Gastrocnemius medialis (tissue), 4 donors: ENCODE results near the gene CCDC12. TPM values are rescaled to one million over a fixed set of nuclear protein-coding genes. Genes with fewer than 3 reads are reported as not detected.

Experiments
- ATAC-seq, 2 donors: fragments of 150-250 bp; one replicate each; pipeline ENCODE4 v1.9.1; 2016
- DNase-seq, 2 donors: peaks; one replicate each; pipeline ENCODE4 v3.0.0-alpha.2; 2019
- H3K27ac ChIP-seq, 4 donors: fragments of 200-600 bp; sonication (generic); 1 replicate in 1 of 4; 2 replicates in 3 of 4; pipeline ENCODE4 v1.5.1; 2016 to 2018; ENCODE audit warnings: mild to moderate bottlenecking in 2 of 4, moderate library complexity in 1 of 4
- H3K27me3 ChIP-seq, 3 donors: fragments of 200-600 bp; sonication (generic) in 2 of 3; 1 replicate in 1 of 3; 2 replicates in 2 of 3; pipeline versions ENCODE4 v1.5.1 to v1.6.0; 2016 to 2019; ENCODE audit warnings: mild to moderate bottlenecking in 1 of 3, moderate library complexity in 1 of 3
- H3K36me3 ChIP-seq, 2 donors: fragments of 200-600 bp; sonication (generic) in 1 of 2; one replicate each; pipeline ENCODE4 v1.5.1; 2017 to 2018
- H3K4me1 ChIP-seq, 2 donors: fragments of 200-600 bp; sonication (generic) in 1 of 2; one replicate each; pipeline ENCODE4 v1.5.1; 2016 to 2017; ENCODE audit warnings: mild to moderate bottlenecking in 2 of 2
- H3K4me3 ChIP-seq, 4 donors: fragments of 200-600 bp; sonication (generic) in 3 of 4; 1 replicate in 1 of 4; 2 replicates in 3 of 4; pipeline ENCODE4 v1.5.1; 2016 to 2019; ENCODE audit warnings: mild to moderate bottlenecking in 2 of 4
- H3K9me3 ChIP-seq, 3 donors: fragments of 200-600 bp; sonication (generic) in 2 of 3; 1 replicate in 1 of 3; 2 replicates in 2 of 3; pipeline ENCODE4 v1.5.1; 2016 to 2019
- POLR2A ChIP-seq, 2 donors: fragments of 450-650 bp; IDR thresholded peaks; one replicate each; pipeline ENCODE4 v1.6.1; 2017; ENCODE audit warnings: antibody characterized with exemption in 2 of 2, mild to moderate bottlenecking in 2 of 2, moderate library complexity in 2 of 2
- in situ Hi-C, 4 donors: fragments of 200-750 bp; cut with MboI; loops; one replicate each; pipeline versions ENCODE4 v1.15.0 to v1.8.0; 2017; ENCODE audit warnings: low sequenced_read_pairs in 4 of 4
- intact Hi-C: fragments of 100-400 bp; cut with DNase I; formaldehyde crosslinking; loops from one replicate; pipeline ENCODE4 v1.15.1; 2023; ENCODE audit warnings: low total_unique reads
- total RNA-seq, 4 donors: library from RNA; depleted of rRNA; stranded (reverse); fragments of >200 nt; gene quantifications; one replicate each; pipeline versions ENCODE4 v1.1.0 to v1.2.3, GENCODE V29; 2016
- TF ChIP-seq, protein P1 (sequence below), 5 experiments: fragments of 450-650 bp in 3 of 5; fragments of 200-600 bp in 2 of 5; sonication (generic) in 2 of 5; IDR thresholded peaks in 4 of 5; conservative IDR thresholded peaks in 1 of 5; 1 replicate in 4 of 5; 2 replicates in 1 of 5; pipeline ENCODE4 v1.5.1; 2016 to 2019; ENCODE audit warnings: antibody characterized with exemption in 5 of 5, mild to moderate bottlenecking in 3 of 5, moderate library complexity in 3 of 5

CCDC12 gene
- total RNA-seq, 4 donors from 2014 or later, result 24.6 to 32.0 (median 29.0) TPM

DNA sequence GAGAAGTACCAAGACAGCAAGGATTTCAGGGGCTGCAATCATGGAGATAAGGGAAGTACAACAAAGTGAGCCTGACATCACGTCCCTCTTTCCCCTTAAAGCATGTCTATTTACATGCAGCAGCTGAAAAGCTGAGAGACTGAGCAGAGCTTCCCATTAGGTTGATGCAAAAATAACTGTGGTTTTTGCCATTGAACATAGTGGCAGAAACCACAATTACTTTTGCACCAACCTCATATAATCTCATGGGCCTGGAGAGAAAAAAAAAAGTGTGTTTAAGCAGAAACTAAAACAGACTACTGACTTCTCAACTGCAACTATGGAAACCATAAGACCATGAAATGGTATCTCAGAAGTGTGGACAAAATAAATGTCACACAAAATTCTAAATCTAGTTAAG is 48.3 kb downstream of the CCDC12 start:
- DNase-seq, result no peak
- peak overlapping the region; percentile 77 to 96 (median 92) for H3K27ac ChIP-seq
- in situ Hi-C loops, result no loop called here
- intact Hi-C loops, result loop anchor here (10.0 kb wide), 1 partner anchor 397 kb away; no protein-coding TSS in a partner anchor
- peaks cover 80 to 85% of the 10 kb centered on the region in 2 donors for H3K4me1 ChIP-seq
- H3K36me3 ChIP-seq, result peaks cover 0 to 22% of the 10 kb centered on the region in 2 donors
- H3K27me3 ChIP-seq, result no peaks in the 10 kb centered on the region
- H3K9me3 ChIP-seq, result no peaks in the 10 kb centered on the region
- no peak for ATAC-seq
- no peak for TF ChIP-seq POLR2A (IDR thresholded peaks at IDR 0.05)
- TF ChIP-seq, protein P1, sequence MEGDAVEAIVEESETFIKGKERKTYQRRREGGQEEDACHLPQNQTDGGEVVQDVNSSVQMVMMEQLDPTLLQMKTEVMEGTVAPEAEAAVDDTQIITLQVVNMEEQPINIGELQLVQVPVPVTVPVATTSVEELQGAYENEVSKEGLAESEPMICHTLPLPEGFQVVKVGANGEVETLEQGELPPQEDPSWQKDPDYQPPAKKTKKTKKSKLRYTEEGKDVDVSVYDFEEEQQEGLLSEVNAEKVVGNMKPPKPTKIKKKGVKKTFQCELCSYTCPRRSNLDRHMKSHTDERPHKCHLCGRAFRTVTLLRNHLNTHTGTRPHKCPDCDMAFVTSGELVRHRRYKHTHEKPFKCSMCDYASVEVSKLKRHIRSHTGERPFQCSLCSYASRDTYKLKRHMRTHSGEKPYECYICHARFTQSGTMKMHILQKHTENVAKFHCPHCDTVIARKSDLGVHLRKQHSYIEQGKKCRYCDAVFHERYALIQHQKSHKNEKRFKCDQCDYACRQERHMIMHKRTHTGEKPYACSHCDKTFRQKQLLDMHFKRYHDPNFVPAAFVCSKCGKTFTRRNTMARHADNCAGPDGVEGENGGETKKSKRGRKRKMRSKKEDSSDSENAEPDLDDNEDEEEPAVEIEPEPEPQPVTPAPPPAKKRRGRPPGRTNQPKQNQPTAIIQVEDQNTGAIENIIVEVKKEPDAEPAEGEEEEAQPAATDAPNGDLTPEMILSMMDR (IDR thresholded peaks at IDR 0.05 in 4 of 5, conservative IDR thresholded peaks at IDR 0.05 in 1 of 5), result no peak
- H3K4me3 ChIP-seq, result no peak overlapping the region

DNA sequence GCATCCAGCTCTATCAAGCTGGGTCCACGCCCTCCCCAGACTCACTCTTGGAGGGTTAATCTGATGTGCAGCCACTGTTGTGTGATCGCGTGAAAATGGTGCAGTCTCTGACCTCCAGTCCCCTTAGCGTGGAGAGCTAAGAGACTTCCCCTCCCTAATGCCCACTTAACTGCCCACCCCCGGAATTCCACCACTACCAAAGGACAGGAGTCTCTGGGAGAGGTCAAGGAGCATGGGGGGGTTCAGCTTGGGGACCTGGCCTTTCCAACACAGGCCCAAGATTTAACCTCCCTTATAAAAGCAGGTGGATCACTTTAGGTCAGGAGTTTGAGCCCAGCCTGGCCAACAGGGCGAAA is 48.8 kb downstream of the CCDC12 start:
- Histone ChIP-seq H3K9me3 (no peaks in the 10 kb centered on the region), H3K27me3 (no peaks in the 10 kb centered on the region), H3K4me3 (no peak overlapping the region), H3K27ac (peak overlapping the region; percentile 77 to 96 (median 92)), H3K36me3 (peaks cover 0 to 28% of the 10 kb centered on the region in 2 donors), H3K4me1 (peaks cover 74 to 79% of the 10 kb centered on the region in 2 donors)
- ATAC-seq (no peak), DNase-seq (peak in 1 of 2 donors; percentile 7)
- intact Hi-C loops, result loop anchor here (10.0 kb wide), 1 partner anchor 397 kb away; no protein-coding TSS in a partner anchor
- no peak for TF ChIP-seq POLR2A (IDR thresholded peaks at IDR 0.05)
- TF ChIP-seq, protein P1 (IDR thresholded peaks at IDR 0.05 in 4 of 5, conservative IDR thresholded peaks at IDR 0.05 in 1 of 5), result no peak
- in situ Hi-C loops, result no loop called here

DNA sequence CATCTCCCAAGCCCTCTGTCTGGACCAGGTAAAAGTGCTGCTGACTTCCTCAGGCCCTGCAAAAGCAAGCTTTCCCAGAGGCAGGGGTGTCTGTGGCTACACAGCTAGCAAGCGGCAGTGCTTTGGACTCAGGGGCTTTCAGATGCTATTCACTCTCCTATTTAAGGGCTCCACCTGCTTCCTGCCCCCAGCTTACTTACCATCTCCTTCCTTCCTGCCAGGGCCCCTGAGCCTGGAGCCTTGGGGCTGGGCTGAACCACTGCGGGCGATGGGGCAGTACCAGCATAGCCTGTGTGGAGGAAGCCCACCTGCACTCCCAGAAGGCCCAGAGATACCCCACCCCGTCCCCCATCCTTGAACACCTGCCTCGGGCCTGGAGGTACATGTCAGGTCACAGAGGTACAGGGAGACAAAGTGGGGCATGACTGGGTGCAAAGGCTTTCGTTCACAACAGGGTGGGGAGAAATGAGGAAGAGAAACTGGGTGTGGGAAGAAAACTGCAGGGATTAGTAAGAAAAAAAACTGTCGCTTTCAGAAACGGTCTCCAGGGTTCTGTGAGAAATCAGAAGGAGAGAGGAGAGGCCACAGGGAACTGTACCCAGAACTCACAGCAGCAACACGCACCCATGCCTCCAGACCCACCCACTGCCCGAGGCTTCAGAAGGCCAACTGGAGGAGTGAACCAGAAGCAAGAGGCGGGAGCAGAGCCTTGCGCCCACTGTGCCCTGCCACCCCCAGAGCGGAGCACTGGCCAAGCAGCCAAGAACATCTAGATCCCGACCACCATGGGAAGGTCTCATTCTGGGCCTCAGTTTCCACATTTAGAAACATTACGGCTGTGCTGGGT is 49.5 kb downstream of the CCDC12 start:
- DNase-seq, result peak in 1 of 2 donors; percentile 17
- in situ Hi-C loops (no loop called here), intact Hi-C loops (loop anchor here (1.0 to 10.0 kb wide), 2 partner anchors 8 to 398 kb away; no protein-coding TSS in a partner anchor)
- Histone ChIP-seq H3K9me3 (no peaks in the 10 kb centered on the region), H3K27ac (peak overlapping the region; percentile 77 to 96 (median 92)), H3K36me3 (peaks cover 0 to 34% of the 10 kb centered on the region in 2 donors), H3K4me3 (no peak overlapping the region), H3K27me3 (no peaks in the 10 kb centered on the region), H3K4me1 (peaks cover 68 to 73% of the 10 kb centered on the region in 2 donors)
- TF ChIP-seq, protein P1 (IDR thresholded peaks at IDR 0.05 in 4 of 5, conservative IDR thresholded peaks at IDR 0.05 in 1 of 5), result no peak
- TF ChIP-seq POLR2A (IDR thresholded peaks at IDR 0.05), result no peak
- no peak for ATAC-seq

DNA sequence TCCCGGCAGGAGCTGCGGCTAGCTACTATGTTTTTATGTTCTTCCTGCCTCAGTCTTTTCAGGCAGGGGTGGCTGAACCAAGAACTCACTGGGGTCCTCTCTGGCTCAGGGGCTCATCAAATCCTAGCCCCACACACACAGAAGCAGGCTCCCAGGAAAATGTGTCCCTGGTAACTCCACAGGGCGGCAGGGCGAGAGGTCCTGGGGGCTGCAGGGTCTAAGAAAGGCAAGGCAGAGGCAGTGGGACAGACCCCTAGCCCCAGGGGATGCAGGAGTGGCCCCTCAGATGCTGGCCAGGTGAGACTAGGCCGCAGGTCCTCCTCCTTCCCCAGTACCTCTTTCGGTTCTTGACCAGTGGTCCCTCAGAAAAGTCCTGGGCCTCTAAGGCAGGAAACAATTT is 50.1 kb downstream of the CCDC12 start:
- intact Hi-C loops, result loop anchor here (1.0 to 10.0 kb wide), 2 partner anchors 9 to 398 kb away; no protein-coding TSS in a partner anchor
- peak overlapping the region; percentile 77 to 96 (median 92) for H3K27ac ChIP-seq
- no peak for TF ChIP-seq POLR2A (IDR thresholded peaks at IDR 0.05)
- TF ChIP-seq, protein P1 (IDR thresholded peaks at IDR 0.05 in 4 of 5, conservative IDR thresholded peaks at IDR 0.05 in 1 of 5), result no peak
- no peaks in the 10 kb centered on the region for H3K9me3 ChIP-seq
- peaks cover 62 to 67% of the 10 kb centered on the region in 2 donors for H3K4me1 ChIP-seq
- H3K27me3 ChIP-seq, result no peaks in the 10 kb centered on the region
- peaks cover 0 to 41% of the 10 kb centered on the region in 2 donors for H3K36me3 ChIP-seq
- ATAC-seq, result no peak
- no peak overlapping the region for H3K4me3 ChIP-seq
- DNase-seq, result peak in 1 of 2 donors; percentile 8
- in situ Hi-C loops, result no loop called here
